ENCODE measurements around the gene RMND1. TPM values are rescaled to one million over a fixed set of nuclear protein-coding genes. Genes with fewer than 3 reads are reported as not detected.
"Not testable (repeated sequence)": the region's sequence is repeated elsewhere in the genome, so short reads cannot be mapped to it uniquely, and the experiment has no call there.

RMND1 gene
- total RNA-seq, 1 experiment from 2014 or later, result 60.8 TPM

DNA sequence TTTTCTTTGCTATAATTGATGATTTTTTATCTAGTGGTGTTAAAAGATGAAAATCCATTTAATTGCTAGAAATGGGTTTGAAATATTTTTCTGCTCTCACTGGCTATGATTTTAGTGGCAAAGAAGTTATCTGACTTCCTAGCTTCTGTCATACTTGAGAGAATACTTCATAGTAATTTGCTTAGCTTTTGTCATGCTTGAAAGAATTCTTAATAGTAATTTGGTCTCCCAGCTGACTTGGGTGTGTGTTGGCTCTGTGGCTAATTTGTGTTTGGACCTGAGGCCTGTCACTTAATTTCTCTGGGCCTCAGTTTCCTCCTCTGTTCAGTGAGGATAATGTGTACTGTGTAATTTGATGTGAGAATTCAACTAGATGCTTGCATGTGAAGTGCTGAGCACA lies 12.8 kb upstream of the RMND1 start:
- no peak for DNase-seq (ENCODE audit: low read depth)
- in situ Hi-C loops (cut with HindIII; ENCODE audit: low pct_unique_long_range_greater_than_20kb, low sequenced_read_pairs), result no loop called here

DNA sequence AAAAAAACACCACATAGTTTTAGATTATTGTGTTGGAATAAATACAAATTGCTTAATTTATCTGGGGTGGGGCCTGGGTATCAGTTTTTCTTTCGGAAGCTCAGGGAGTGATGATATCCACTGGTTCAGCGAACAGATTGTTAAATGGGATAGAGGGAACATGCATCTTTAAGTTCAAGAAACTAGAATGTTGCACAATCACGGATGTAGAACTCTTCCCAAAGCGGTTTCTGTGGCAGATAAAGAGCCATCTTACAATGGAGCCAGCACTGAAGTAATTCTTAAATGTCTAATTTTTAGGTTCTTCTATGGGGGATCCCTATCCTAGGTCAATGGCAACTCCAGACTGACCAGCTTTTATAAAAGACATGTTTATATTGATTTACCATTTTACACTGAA lies 9.7 kb upstream of the RMND1 start:
- no peak for DNase-seq (ENCODE audit: low read depth)
- in situ Hi-C loops (cut with HindIII; ENCODE audit: low pct_unique_long_range_greater_than_20kb, low sequenced_read_pairs), result no loop called here

DNA sequence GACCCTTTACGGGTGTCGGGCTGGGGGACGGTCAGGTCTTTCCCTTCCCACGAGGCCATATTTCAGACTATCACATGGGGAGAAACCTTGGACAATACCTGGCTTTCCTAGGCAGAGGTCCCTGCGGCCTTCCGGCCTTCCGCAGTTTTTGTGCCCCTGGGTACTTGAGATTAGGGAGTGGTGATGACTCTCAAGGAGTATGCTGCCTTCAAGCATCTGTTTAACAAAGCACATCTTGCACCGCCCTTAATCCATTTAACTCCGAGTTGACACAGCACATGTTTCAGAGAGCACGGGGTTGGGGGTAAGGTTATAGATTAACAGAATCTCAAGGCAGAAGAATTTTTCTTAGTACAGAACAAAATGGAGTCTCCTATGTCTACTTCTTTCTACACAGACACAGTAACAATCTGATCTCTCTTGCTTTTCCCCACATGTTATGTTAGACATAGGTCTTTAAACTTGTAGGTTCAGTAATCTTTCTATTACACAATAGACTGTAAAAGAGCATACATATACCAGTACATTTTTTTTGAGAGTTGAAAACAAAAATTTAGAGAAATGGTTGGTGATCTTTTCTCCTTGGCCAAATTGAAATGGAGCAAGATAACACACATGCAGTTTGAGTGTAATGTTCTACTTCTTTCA lies 3.9 kb upstream of the RMND1 start:
- in situ Hi-C loops (cut with HindIII; ENCODE audit: low pct_unique_long_range_greater_than_20kb, low sequenced_read_pairs); DNase-seq (ENCODE audit: low read depth): not testable (repeated sequence)

DNA sequence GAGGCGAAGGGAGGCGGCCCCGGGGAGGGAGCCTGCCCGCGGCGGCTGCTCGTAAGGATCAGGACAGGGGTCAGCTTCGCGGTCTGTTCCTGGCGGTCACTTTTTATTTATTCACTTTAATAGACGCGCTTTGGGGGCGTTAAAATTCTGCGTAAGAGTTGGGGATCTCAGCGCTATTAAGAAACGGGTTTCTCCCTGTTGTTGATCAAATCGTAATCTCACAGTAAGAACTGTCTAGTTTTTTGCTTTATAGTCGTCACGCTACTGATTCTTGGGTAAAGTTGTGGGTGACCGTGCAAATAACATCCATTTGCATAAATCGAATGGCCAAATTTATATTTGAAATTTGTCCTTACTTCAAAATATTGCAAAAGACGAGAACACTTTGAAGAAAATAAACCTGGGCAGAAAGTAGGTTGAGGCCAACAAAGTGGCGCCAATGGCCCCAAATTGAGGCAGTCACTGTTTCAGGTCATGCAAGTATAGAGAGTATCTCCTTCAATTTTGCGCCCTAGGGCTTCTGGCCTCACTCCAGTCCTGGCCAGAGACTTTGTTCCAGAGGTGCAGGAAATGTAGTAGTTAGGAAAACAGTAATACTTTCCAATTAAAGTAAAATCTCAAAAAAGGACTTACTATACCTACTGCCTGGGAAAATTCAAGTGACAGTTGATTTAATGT lies 963 bp upstream of the RMND1 start:
- DNase-seq (ENCODE audit: low read depth), result no peak
- in situ Hi-C loops (cut with HindIII; ENCODE audit: low pct_unique_long_range_greater_than_20kb, low sequenced_read_pairs), result no loop called here

DNA sequence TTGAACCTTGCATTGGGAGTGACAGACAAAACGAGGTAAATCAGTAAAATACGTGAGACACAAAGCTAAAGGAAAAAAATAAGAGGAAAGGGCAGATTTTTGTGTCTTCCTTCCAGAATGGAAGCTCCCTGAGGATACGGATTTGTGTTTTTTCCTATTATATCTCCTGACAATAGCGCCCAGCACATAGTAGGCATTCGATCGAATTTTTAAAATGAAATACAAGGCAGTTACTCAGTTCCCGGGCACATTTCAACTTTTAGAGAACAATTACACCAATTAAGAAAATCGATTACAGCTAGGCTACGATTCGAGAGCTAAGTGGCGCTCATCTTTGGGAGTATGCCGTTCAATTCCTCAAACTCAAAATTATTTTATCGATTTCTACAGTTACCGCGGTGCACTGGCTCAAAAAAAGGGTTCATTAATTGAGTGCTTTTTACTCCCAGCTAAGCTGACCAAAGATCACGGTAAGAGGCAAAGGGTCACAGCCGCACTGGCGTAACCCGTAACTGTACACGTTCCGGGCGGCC lies 443 bp downstream of the RMND1 start:
- in situ Hi-C loops (cut with HindIII; ENCODE audit: low pct_unique_long_range_greater_than_20kb, low sequenced_read_pairs), result no loop called here

DNA sequence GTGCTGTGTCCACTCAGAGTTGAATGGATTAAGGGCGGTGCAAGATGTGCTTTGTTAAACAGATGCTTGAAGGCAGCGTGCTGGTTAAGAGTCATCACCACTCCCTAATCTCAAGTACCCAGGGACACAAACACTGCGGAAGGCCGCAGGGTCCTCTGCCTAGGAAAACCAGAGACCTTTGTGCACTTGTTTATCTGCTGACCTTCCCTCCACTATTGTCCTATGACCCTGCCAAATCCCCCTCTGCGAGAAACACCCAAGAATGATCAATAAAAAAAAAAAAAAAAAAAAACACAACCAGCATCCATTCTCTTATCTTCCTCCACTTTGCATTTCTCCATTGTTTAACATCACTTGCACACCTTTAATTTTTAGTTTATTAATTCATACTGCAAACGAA lies 998 bp downstream of the RMND1 start:
- not testable (repeated sequence) for DNase-seq (ENCODE audit: low read depth)

More for the DNA sequence above, 443 bp downstream of the RMND1 start:
- no peak for DNase-seq (ENCODE audit: low read depth)

DNA sequence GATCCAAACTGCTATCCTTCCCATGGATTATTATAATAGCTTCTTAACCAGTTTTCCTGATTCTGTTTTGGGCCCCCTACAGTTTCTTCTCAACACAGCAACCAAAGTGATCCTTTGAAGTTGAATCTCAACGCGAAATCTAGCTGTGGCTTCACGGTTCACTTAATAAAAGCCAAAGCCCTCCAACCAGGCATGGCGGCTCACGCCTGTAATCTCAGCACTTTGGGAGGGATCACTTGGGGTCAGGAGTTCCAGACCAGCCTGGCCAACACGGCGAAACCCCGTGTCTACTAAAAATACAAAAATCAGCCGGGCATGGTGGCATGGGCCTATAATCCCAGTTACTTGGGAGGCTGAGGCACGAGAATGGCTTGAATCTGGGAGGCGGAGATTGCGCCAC lies 3.3 kb downstream of the RMND1 start:
- in situ Hi-C loops (cut with HindIII; ENCODE audit: low pct_unique_long_range_greater_than_20kb, low sequenced_read_pairs), result no loop called here
- DNase-seq (ENCODE audit: low read depth), result no peak

More for the DNA sequence above, 998 bp downstream of the RMND1 start:
- in situ Hi-C loops (cut with HindIII; ENCODE audit: low pct_unique_long_range_greater_than_20kb, low sequenced_read_pairs), result not testable (repeated sequence)

DNA sequence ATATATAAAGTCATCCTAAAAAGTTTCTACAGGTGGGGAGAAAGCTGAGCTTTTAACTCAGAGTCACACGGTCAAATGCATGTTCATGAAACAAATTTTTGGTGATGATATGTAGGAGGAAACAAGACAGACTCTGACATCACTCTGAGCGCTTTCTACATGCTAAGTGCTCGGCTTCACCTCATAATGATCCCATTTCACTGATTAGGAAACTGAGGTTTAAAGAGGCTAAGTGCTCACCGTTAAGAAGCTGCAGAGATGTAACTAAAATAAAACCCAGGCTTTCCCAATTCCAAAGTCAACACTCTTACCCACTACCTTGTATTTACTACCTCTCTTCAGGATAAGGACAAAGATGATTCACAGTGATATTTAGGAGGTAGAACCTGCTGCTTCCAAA lies 4.7 kb downstream of the RMND1 start:
- no peak for DNase-seq (ENCODE audit: low read depth)
- in situ Hi-C loops (cut with HindIII; ENCODE audit: low pct_unique_long_range_greater_than_20kb, low sequenced_read_pairs), result no loop called here

DNA sequence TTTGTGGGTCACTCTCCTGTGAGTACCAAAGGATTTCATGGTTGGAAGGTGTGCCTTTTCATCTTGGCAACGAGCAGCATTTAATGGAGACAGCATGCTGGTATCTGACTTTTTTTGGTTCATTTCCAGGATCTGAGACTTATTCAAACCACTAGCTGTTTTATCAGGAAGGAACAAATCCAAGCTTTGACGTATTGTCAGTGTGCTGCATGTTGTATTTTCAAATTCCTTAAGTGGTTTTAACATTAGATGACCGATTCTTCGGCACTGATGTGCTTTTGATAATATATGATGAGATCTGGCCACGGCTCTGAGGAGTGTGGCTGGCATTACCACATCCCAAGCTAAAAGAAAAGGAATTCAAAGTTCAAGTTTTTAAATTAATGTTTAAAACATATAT lies 6.4 kb downstream of the RMND1 start:
- DNase-seq (ENCODE audit: low read depth), result no peak
- in situ Hi-C loops (cut with HindIII; ENCODE audit: low pct_unique_long_range_greater_than_20kb, low sequenced_read_pairs), result no loop called here

DNA sequence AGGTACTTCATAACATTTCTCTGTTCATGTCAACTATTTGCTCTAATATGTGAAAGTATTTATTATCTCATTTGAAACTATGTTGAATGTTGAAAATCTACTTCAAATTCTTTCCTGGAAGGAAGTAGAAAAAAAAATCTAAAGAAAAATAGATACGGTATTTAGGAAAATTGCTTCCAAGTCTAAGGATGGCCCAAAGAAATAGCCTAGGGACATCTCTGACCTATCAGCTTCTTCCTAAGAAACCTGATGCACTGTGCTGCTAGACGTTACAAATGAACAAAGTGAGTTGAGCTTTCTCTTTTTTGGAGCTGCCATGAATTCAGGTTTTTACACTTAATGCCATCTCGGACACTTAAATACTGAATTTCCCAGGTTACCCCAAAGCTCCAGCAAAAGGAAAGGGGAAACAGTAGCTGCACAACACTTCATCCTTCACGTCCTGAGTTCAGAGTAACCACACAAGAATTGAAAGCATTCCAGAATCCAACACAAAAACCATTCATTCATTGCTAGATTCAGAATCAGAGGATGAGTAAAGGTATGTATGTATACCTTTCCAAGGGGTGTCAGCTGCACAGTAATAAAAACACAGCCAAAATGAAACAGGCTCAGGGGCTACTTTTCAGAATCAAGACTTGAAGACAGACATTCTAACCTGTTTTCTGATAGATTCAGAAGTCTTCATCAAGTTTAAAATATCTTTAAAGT lies 7.9 kb downstream of the RMND1 start:
- in situ Hi-C loops (cut with HindIII; ENCODE audit: low pct_unique_long_range_greater_than_20kb, low sequenced_read_pairs), result no loop called here
- no peak for DNase-seq (ENCODE audit: low read depth)

DNA sequence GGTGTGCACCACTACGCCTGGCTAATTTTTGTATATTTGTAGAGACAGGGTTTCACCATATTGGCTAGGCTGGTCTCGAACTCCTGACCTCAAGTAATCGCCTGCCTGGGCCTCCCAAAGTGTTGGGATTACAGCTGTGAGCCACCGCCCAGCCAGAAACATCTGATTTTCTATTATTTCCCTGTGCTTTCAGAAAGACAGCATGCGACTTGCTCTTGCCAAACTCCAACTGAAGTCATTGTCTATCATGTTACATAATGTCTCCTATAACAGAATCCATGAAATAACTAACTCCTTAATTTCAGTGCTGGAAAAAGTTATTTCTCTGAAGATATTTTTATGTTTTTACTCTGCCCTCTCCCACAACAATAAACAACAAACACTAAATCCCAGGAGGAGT lies 8.5 kb downstream of the RMND1 start:
- DNase-seq (ENCODE audit: low read depth), result no peak
- in situ Hi-C loops (cut with HindIII; ENCODE audit: low pct_unique_long_range_greater_than_20kb, low sequenced_read_pairs), result no loop called here

DNA sequence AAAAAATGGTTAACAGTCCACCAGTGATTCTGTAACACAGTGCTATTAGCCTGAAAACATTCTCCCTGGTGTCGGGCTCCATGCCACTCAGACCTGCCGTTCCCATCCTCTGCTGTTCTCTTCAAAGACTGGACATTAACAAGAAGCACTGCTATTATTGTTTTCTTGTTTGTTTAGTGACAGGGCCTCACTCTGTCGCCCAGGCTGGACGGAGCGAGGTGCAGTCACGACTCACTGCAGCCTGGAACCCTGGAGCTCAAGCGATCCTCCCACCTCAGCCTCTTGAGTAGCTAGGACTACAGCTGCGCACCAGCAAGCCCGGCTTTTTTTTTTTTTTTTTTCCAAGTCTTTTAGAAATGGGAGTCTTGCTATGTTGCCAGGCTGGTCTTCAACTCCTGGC lies 9.6 kb downstream of the RMND1 start:
- in situ Hi-C loops (cut with HindIII; ENCODE audit: low pct_unique_long_range_greater_than_20kb, low sequenced_read_pairs), result no loop called here
- DNase-seq (ENCODE audit: low read depth), result no peak

DNA sequence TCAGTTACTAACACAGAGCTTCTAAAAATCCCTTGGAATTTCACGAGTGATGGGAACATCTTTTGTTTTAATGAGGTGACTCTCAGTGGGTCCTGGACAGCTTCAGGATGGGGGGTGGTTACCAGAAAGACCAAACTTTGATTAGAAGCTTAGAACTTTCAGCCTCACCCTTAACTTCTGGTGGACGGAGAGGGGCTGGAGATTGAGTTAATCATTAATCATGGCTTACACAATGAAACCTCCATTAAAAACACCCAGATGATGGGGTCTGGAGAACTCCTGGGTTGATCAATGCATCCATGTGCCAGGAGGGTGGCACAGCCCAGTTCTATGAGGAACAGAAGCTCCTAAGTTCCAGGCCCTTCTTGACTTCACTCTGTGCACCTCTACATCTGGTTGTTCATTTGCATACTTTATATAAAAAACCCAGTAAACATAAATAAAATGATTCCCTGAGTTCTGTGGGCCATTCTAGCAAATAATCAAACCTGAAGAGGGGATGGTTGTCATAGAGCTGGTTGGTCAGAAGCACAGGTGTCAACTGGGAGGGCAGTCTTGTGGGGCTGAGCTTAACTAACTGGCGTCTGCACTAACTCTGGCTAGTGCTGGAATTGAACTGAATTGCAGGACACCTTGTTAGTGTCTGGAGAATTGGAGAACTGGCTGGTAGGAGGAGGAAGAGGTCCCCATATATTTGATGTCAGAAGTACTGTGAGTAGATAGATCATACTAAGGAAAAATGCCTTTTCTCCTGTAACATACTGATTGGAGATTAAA lies 10.3 kb downstream of the RMND1 start:
- in situ Hi-C loops (cut with HindIII; ENCODE audit: low pct_unique_long_range_greater_than_20kb, low sequenced_read_pairs), result no loop called here
- no peak for DNase-seq (ENCODE audit: low read depth)

DNA sequence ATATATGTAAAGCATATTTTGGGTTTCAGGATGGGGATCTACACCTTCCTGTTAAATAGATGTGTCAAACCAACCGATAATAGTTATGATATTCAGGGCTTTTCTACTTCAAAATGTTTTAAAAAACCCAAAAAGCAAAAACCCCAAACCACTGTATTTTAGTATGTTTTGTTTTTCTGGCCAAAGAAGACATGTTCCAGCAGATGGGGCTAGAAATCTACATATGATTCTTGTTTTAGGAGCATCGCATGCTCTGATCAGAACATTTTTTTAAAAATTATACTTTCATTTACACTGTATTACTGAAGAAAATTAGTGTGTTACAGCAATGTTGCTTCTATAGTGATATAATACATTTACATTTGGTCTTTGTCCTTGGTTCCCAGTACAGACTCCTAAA lies 11.0 kb downstream of the RMND1 start:
- in situ Hi-C loops (cut with HindIII; ENCODE audit: low pct_unique_long_range_greater_than_20kb, low sequenced_read_pairs), result no loop called here
- no peak for DNase-seq (ENCODE audit: low read depth)

DNA sequence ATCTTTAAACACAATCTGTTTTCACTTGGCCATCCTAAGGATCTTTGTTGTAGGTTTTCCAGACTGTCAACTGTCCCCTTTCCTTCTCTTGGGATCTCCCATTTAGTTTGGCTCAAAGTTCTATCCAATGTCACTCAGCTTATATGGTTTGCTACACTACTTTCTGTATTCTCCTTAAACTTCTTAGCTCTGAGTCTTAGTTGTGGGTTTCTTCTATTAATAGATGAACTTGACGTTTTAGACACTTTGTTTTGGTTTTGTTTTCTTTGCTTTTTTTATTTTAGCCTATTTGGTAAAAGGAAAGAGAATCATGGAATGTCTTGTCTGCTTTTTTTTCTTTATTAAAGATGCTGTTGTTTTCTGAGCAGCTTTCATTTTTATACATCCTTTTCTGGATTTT lies 11.4 kb downstream of the RMND1 start:
- in situ Hi-C loops (cut with HindIII; ENCODE audit: low pct_unique_long_range_greater_than_20kb, low sequenced_read_pairs), result no loop called here

DNA sequence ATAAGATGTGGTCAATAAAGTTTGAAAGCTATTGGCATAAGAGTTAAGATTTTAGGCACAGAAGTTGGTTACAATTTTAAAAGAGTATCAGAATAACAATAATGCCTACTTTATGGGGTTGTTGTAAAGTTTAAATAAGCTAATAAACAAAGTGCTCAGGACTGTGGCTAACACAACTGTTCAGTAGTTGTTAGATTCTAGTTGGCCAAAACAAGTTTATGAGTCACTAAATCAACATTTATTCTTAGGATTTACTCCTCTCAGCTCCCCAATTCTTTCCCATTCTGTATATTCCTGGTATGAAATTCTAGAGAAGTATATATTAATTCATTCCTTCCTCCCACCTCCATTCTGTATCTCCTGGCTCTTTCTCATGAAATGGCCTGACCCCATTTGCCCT lies 14.5 kb downstream of the RMND1 start:
- no peak for DNase-seq (ENCODE audit: low read depth)
- in situ Hi-C loops (cut with HindIII; ENCODE audit: low pct_unique_long_range_greater_than_20kb, low sequenced_read_pairs), result no loop called here

More for the DNA sequence above, 11.4 kb downstream of the RMND1 start:
- no peak for DNase-seq (ENCODE audit: low read depth)

DNA sequence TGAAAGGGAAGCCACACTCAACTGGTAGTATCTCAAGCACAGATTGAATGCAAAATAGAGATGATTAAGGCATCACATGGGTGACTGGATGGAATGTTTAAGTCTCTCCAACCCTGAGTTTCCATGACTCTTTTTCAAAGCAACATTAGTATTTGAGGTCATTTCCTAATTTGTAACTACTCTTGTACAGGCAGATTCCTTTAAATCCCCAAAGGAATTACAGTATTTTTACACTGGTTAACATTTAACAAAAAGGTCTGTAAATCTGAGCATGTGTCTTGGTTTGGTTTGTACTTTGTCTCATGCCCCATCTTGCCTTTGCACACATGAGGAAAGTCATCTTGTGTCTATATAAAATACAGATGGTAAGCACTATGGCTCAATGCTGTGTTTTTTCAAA lies 15.1 kb downstream of the RMND1 start:
- peak; percentile 90 for DNase-seq (ENCODE audit: low read depth)
- in situ Hi-C loops (cut with HindIII; ENCODE audit: low pct_unique_long_range_greater_than_20kb, low sequenced_read_pairs), result no loop called here

DNA sequence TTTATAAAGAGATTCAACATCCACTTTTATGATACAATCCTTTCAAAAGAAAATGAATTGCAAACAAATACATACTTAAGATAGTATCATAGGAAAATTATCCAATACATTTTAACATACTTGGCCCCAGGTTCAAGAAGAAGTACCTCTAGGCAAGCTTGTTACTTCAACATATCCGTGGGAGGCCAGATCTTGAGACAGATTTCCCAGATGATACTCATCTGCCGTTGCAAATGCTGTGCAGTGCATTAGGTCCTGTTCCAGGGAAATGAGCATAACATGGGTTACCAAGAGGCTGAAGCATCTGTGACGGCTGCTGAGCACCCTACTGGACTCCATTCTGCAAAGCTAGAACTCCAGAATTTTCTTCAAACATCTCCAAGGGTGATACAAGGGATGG lies 15.6 kb downstream of the RMND1 start:
- in situ Hi-C loops (cut with HindIII; ENCODE audit: low pct_unique_long_range_greater_than_20kb, low sequenced_read_pairs), result no loop called here
- no peak for DNase-seq (ENCODE audit: low read depth)

DNA sequence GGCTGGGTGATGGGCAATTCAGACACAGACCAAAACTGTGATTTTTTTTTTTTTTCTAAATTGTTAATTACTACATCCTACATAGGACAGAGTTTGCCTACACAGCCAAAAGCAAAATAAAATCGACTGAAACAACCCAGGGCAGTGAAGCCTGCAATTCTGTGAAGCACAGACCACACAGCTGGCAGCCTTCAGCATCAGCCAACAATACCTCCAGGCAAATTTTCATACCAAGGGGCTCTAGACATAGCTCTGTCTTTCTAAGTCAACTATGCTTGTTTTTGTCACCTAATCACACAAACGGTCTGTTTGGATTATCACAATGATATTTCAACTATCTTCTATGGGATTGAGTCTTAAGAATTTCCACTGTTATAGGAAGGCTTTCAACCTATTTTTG lies 17.6 kb downstream of the RMND1 start:
- in situ Hi-C loops (cut with HindIII; ENCODE audit: low pct_unique_long_range_greater_than_20kb, low sequenced_read_pairs), result no loop called here
- no peak for DNase-seq (ENCODE audit: low read depth)
